ENCODE data around the gene ZNF268. TPM values are rescaled to one million over a fixed set of nuclear protein-coding genes. Genes with fewer than 3 reads are reported as not detected.

The ZNF268 gene
- total and polyA plus RNA-seq, 10 of the 15 experiments (the other 5 are each of a cell fraction or from before 2014, with no cell fraction given): 9.4 to 23.2 (median 15.3) TPM

GRCh38 chr12:133227281-133227852 is 46.1 kb downstream of the ZNF268 start:
- H3K27ac ChIP-seq (ENCODE audit: control insufficient read depth, insufficient read depth): no peak overlapping the region
- H3K4me1 ChIP-seq (ENCODE audit: control insufficient read depth, insufficient read depth, low read length): no peaks in the 10 kb centered on the region
- H3K27me3 ChIP-seq (replicated peaks in 1 of 2; ENCODE audit: control insufficient read depth in 2 of 2, insufficient read depth in 2 of 2, low read length in 1 of 2): no peaks in the 10 kb centered on the region
- no peak for ATAC-seq
- H3K9ac ChIP-seq (ENCODE audit: control insufficient read depth, insufficient read depth, low read length): no peak overlapping the region
- H3K4me2 ChIP-seq (ENCODE audit: control insufficient read depth, insufficient read depth): no peak overlapping the region
- no peaks in the 10 kb centered on the region for H4K20me1 ChIP-seq (ENCODE audit: control insufficient read depth, insufficient read depth)
- CTCF ChIA-PET: no interaction called here
- no peaks in the 10 kb centered on the region for H3K79me2 ChIP-seq (ENCODE audit: control insufficient read depth, insufficient read depth, low read length)
- SMC1A ChIA-PET (ENCODE audit: uncharacterized antibody, unreplicated experiment): no interaction called here
- no peaks in the 10 kb centered on the region for H3K36me3 ChIP-seq (ENCODE audit: control insufficient read depth in 2 of 2, insufficient read depth in 2 of 2, low read length in 1 of 2)
- in situ Hi-C loops (cut with MboI): no loop called here
- 32% methylated on average over 7 of the region's 7 CpGs for WGBS (ENCODE audit: insufficient coverage, insufficient replicate concordance, low lambda C conversion rate, missing lambda C conversion rate)
- intact Hi-C loops (cut with micrococcal nuclease; ENCODE audit: unreplicated experiment): no loop called here
- no peak overlapping the region for H2AFZ ChIP-seq (ENCODE audit: control insufficient read depth, low read depth, low read length)
- no peak for TF ChIP-seq SMAD1 (IDR thresholded peaks at IDR 0.05; ENCODE audit: low read depth, partially characterized antibody)
- no peak for TF ChIP-seq ZNF384 (IDR thresholded peaks at IDR 0.05; ENCODE audit: borderline replicate concordance, low read depth, low read length)
- TF ChIP-seq ZBTB40 (IDR thresholded peaks at IDR 0.05; ENCODE audit: borderline replicate concordance): no peak
- no peak for TF ChIP-seq CHD4 (IDR thresholded peaks at IDR 0.05)
- TF ChIP-seq MAX (IDR thresholded peaks at IDR 0.05; ENCODE audit: low read depth, low read length): no peak
- no peak for TF ChIP-seq RELA (IDR thresholded peaks at IDR 0.05; ENCODE audit: borderline replicate concordance, partially characterized antibody)
- no peak for TF ChIP-seq SP1 (IDR thresholded peaks at IDR 0.05; ENCODE audit: low read depth, low read length)
- no peak for TF ChIP-seq IKZF2 (IDR thresholded peaks at IDR 0.05)
- DNase-seq (ENCODE audit: low read depth, low spot score): no peak
- H3K4me3 ChIP-seq: no peak overlapping the region
- POLR2A ChIA-PET: interaction anchor here (0.5 kb wide), 1 partner anchor 372 kb away, joined by 3 read pairs; no protein-coding TSS in a partner anchor
- RAD21 ChIA-PET (ENCODE audit: unreplicated experiment): no interaction called here
- no peak for FAIRE-seq
- H3K9me3 ChIP-seq (replicated peaks; ENCODE audit: control insufficient read depth, insufficient read depth, low read length): no peaks in the 10 kb centered on the region; the same call in 1 of the 3 replicates
- BruUV-seq (replicated peaks): no TSS peak

Data from GM12878 (cell line).